Measurements from ENCODE around the gene PTGIR.

DNA sequence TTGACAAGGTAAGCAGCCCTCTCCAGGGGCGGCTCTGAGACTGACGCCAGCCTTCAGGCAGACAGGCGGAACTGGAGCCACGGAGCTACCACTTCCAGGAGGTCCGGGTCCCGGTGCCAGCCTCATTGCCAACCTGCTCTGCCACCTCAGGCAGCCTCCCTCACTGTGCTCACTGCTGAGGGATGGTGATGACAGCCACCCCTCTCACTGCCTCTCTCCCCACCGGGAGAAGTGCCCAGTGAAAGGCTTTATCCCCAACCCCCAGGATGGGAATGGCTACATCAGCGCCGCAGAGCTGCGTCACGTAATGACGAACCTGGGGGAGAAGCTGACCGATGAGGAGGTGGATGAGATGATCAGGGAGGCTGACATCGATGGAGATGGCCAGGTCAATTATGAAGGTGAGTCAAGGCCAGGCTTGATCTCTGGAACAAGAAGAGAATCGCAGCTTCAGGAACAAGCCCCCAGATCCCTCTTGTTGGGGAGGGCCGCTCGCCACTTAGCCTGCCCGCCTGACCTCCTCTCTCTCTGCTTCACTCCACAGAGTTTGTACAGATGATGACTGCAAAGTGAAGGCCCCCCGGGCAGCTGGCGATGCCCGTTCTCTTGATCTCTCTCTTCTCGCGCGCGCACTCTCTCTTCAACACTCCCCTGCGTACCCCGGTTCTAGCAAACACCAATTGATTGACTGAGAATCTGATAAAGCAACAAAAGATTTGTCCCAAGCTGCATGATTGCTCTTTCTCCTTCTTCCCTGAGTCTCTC lies 16.1 kb downstream of the PTGIR start:
- TF ChIP-seq, protein P1, sequence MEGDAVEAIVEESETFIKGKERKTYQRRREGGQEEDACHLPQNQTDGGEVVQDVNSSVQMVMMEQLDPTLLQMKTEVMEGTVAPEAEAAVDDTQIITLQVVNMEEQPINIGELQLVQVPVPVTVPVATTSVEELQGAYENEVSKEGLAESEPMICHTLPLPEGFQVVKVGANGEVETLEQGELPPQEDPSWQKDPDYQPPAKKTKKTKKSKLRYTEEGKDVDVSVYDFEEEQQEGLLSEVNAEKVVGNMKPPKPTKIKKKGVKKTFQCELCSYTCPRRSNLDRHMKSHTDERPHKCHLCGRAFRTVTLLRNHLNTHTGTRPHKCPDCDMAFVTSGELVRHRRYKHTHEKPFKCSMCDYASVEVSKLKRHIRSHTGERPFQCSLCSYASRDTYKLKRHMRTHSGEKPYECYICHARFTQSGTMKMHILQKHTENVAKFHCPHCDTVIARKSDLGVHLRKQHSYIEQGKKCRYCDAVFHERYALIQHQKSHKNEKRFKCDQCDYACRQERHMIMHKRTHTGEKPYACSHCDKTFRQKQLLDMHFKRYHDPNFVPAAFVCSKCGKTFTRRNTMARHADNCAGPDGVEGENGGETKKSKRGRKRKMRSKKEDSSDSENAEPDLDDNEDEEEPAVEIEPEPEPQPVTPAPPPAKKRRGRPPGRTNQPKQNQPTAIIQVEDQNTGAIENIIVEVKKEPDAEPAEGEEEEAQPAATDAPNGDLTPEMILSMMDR (IDR thresholded peaks at IDR 0.05) = no peak
- TF ChIP-seq POLR2A (IDR thresholded peaks at IDR 0.05) = no peak
